Hematopoietic multipotent progenitor cell treated with erythropoietin and hydrocortisone succinate and interleukin-3 and kit ligand, for 6 days (in vitro differentiated cells): ENCODE measurements around the gene NUS1.
A peak's percentile ranks its signal among the peaks of the same experiment; 100 is the strongest.
"Not testable (repeated sequence)": the region's sequence is repeated elsewhere in the genome, so short reads cannot be mapped to it uniquely, and the experiment has no call there.

Experiments used
- DNase-seq: peaks from one replicate; pipeline ENCODE4 v3.0.0-alpha.2; 2015

NUS1 gene

GRCh38 chr6:117718895-117719294, 43.6 kb downstream of the NUS1 start:
- DNase-seq: no peak

- not testable (repeated sequence) for DNase-seq
These were observed 46.3 kb downstream of the NUS1 start for GRCh38 chr6:117721520-117721919.

GRCh38 chr6:117728626-117729025, 53.4 kb downstream of the NUS1 start:
- no peak for DNase-seq

- DNase-seq: no peak
These were observed 54.3 kb downstream of the NUS1 start for GRCh38 chr6:117729613-117730012.

GRCh38 chr6:117733341-117733740, 58.1 kb downstream of the NUS1 start:
- no peak for DNase-seq

- no peak for DNase-seq
These were observed 64.6 kb downstream of the NUS1 start for GRCh38 chr6:117739869-117740268.

GRCh38 chr6:117740605-117741004, 65.3 kb downstream of the NUS1 start:
- peak; percentile 37 for DNase-seq

GRCh38 chr6:117750675-117751074, 75.4 kb downstream of the NUS1 start:
- DNase-seq: not testable (repeated sequence)
